Measurements from ENCODE around the gene FLRT3.

Gene FLRT3

DNA sequence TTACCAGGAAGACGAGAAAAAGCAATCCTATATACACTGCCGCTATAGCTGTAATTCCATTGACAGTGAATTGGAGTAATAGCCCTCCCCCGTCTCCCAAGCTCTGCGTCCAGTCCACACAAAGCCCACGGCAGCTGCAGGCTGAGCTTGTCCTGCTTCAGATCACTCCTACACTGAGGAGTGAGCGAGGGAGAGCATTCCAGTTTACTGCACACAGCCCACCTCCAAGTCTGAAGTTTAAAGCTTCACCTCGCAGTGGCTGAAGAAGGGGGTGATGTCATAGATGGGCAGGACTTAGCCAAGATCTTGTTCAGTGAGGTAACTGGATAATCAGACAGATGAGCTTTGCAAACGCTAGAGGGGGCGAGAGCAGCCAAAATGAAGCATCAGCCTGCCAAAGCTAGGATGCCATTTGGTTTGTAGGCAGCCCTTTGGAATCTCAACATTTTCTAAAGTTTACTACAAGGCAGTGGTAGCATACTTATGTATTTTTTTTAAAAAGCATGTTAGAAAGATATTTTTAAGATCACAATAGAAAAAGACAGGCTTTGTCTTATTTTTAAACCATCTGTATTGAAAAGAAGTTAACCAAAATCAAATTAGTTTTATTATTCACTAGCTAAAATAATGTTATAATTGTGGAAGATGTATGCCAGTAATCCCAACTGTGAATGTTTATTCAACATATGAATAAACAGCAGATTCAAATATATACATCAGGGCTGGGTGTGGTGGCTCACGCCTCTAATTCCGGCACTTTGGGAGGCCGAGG lies at the start of gene FLRT3:
FLRT3 (minus strand) TSS at position 213 of the 772 bp plus-strand sequence. CDS start 10,106 bp downstream, outside the sequence.
- peak within 1 kb of the TSS; percentile 66 for H3K27ac ChIP-seq
- TF ChIP-seq, protein P1, sequence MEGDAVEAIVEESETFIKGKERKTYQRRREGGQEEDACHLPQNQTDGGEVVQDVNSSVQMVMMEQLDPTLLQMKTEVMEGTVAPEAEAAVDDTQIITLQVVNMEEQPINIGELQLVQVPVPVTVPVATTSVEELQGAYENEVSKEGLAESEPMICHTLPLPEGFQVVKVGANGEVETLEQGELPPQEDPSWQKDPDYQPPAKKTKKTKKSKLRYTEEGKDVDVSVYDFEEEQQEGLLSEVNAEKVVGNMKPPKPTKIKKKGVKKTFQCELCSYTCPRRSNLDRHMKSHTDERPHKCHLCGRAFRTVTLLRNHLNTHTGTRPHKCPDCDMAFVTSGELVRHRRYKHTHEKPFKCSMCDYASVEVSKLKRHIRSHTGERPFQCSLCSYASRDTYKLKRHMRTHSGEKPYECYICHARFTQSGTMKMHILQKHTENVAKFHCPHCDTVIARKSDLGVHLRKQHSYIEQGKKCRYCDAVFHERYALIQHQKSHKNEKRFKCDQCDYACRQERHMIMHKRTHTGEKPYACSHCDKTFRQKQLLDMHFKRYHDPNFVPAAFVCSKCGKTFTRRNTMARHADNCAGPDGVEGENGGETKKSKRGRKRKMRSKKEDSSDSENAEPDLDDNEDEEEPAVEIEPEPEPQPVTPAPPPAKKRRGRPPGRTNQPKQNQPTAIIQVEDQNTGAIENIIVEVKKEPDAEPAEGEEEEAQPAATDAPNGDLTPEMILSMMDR (conservative IDR thresholded peaks at IDR 0.05) = peak; percentile 94

DNA sequence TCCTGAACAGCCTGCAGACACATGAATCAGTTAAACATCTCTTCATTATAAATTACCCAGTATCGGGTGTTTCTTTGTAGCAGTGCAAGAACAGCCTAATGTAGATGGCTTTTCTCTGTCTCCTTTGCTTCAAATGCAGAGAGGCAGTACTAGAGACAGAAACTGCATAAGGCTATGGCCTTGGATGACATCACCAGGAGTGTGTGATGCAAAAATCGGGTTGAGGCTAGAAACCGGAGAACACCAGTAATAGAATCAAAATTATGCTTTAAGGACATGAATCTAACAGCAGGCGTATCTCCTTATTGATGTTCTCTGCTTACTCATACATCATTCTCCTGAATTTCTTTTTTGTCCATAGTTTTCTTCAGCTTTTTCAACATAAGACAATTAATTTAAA lies 49.3 kb upstream of the FLRT3 start:
- no peak overlapping the region for H3K27ac ChIP-seq
- TF ChIP-seq, protein P1 (conservative IDR thresholded peaks at IDR 0.05) = no peak

DNA sequence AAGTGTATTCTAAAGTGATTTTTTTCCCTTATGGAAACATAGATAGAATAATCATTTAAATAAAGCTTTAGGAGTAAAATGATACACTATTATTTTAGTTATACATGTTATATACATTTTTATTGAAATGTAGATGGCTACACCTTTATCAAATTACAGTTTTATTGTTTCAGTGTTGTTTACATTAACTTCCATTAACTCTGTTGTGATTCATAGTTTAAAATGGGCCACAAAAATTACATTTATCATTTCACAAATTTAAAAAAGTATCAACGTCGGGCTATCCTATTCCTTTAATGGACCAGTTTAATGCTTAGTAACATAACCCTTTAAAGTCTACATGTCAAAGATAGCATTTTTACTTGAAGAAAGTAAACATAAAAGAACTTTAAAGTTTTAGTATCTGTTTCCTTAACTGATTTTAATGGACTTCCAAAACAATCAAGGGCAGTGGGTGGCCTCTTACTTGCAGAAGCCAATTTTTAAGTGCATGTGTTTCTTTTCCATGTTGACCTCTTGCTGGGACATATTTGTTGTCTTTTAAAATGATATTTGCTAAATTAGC lies 47.8 kb upstream of the FLRT3 start:
- no peak overlapping the region for H3K27ac ChIP-seq
- TF ChIP-seq, protein P1 (conservative IDR thresholded peaks at IDR 0.05) = no peak

DNA sequence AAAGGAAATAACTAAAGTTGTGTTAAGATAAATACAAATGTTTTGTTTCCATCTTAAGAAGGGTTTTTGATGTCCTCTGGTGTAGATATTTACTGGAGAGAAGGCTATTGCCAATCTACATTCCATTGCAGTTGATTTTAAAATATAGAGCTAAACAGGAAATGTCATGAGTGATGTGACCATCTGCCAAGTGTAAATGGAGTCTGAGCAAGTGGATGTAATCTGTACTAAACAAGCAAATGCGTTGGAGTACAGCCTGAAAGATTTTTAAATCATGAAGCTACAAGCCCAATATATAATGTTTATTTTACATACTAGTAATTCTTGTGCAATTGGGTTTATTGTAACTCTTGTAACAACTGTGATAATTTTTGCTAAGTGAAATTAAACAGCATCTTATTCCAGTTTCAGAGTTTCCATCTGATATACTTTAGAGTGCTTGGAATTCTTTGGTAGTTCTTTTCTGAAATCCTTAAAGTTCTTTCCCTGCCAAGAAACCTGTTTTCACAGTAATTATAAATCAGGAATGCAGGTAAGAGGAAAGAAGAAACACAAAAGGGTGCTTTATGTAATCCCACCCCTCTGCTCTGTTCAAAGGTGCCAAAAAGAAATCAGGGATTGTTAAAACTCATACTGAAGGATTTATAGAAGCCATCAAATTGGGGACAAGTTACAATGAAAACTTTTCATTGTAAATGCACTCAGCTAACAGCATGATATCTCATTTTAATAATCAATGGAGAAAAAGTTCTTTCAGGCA lies 47.2 kb upstream of the FLRT3 start:
- TF ChIP-seq, protein P1 (conservative IDR thresholded peaks at IDR 0.05) = no peak
- H3K27ac ChIP-seq = no peak overlapping the region

DNA sequence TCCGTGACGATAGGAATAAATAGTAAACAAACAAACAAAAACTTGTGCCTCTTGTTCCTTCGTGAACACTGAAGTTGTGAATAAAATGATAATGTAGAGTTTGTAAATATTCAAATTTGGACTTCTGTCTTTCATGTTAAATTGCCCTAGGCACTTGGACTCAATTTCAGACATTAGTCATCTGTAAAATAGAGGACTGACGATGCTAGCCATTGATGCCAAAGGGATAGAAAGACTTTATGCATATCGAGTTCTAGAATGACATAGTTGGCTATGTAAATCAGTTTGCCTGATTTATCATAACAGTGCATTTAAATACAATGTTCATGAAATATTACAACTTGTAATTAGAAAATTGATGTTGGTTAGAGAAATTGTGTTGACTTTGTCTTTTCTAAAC lies 45.9 kb upstream of the FLRT3 start:
- no peak overlapping the region for H3K27ac ChIP-seq
- TF ChIP-seq, protein P1 (conservative IDR thresholded peaks at IDR 0.05) = no peak

DNA sequence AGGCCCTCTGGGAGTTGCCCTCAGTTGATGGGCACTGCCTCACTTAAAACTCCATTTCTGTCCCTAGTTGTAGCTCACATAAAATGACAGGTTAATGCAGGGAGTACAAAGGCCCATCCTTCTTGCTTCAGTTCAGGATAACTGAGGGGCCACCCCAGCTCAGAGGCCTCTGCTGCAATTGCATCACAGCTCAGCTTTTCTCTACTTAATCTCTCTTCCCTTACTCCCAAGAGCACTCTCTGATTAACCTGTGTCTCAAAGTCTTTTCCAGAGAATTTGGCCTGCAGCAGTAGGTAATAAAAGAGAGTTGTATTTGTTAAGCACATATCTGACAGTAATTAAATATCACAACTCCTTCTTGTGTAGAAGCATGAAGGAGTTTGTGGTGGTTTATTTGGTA lies 40.9 kb upstream of the FLRT3 start:
- TF ChIP-seq, protein P1 (conservative IDR thresholded peaks at IDR 0.05) = no peak
- H3K27ac ChIP-seq = peak overlapping the region; percentile 12; the same call in 1 of the 2 replicates

DNA sequence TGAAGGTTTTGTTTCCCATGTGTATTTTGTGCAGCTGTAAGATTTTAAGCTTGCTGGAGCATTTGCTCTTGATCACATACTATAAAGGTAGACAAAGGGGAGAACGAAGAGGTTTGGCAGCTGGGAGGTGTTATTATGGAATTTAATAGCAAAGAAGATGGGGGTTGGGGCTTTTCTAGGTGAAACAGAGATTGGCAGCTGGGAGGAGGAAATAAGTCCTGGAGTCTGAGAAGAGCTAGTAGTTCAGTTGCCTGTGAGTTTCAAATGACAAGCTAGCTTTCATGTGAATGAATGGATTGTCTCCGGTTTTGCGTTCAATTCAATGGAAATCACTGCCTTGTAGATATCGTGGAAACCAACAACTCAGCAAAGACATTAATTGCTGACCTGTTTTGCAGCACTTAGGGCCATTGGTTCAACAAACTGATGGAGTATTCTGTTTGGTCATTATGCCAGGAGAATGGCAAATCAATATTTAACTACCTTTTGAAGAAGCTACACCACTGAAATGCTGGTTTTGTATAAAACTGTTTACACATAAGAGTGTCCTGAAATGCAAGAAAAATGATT lies 38.1 kb upstream of the FLRT3 start:
- TF ChIP-seq, protein P1 (conservative IDR thresholded peaks at IDR 0.05) = no peak
- H3K27ac ChIP-seq = no peak overlapping the region
